Measurements from ENCODE around the gene ME1.

The ME1 gene

GRCh38 chr6:83190626-83191025, 240.2 kb downstream of the ME1 start:
- FAIRE-seq (no peak), DNase-seq (ENCODE audit: insufficient read length, low spot score) (no peak)
- TF ChIP-seq POLR2A (IDR thresholded peaks at IDR 0.05; ENCODE audit: low read depth, low read length): no peak

GRCh38 chr6:83188501-83188900, 242.3 kb downstream of the ME1 start:
- DNase-seq (ENCODE audit: insufficient read length, low spot score) (no peak), FAIRE-seq (no peak)
- no peak for TF ChIP-seq POLR2A (IDR thresholded peaks at IDR 0.05; ENCODE audit: low read depth, low read length)

GRCh38 chr6:83185096-83185495, 245.8 kb downstream of the ME1 start:
- no peak for TF ChIP-seq POLR2A (IDR thresholded peaks at IDR 0.05; ENCODE audit: low read depth, low read length)
- peak; percentile 71 for FAIRE-seq
- DNase-seq (ENCODE audit: insufficient read length, low spot score): no peak

- DNase-seq (ENCODE audit: insufficient read length, low spot score): peak; percentile 32
- TF ChIP-seq POLR2A (IDR thresholded peaks at IDR 0.05; ENCODE audit: low read depth, low read length): no peak
- FAIRE-seq: peak; percentile 95
Measured at GRCh38 chr6:83183082-83183828, 247.6 kb downstream of the ME1 start.

GRCh38 chr6:83182114-83182513, 248.7 kb downstream of the ME1 start:
- DNase-seq (ENCODE audit: insufficient read length, low spot score) (no peak), FAIRE-seq (no peak)

GRCh38 chr6:83180426-83180950, 250.4 kb downstream of the ME1 start:
- DNase-seq (ENCODE audit: insufficient read length, low spot score): no peak

More at GRCh38 chr6:83182114-83182513, 248.7 kb downstream of the ME1 start:
- no peak for TF ChIP-seq POLR2A (IDR thresholded peaks at IDR 0.05; ENCODE audit: low read depth, low read length)

GRCh38 chr6:83176246-83176645, 254.6 kb downstream of the ME1 start:
- TF ChIP-seq POLR2A (IDR thresholded peaks at IDR 0.05; ENCODE audit: low read depth, low read length): no peak
- DNase-seq (ENCODE audit: insufficient read length, low spot score): no peak
- no peak for FAIRE-seq

More at GRCh38 chr6:83180426-83180950, 250.4 kb downstream of the ME1 start:
- no peak for TF ChIP-seq POLR2A (IDR thresholded peaks at IDR 0.05; ENCODE audit: low read depth, low read length)
- no peak for FAIRE-seq

- DNase-seq (ENCODE audit: insufficient read length, low spot score) (no peak), FAIRE-seq (no peak)
- TF ChIP-seq POLR2A (IDR thresholded peaks at IDR 0.05; ENCODE audit: low read depth, low read length): no peak
Measured at GRCh38 chr6:83169511-83169910, 261.3 kb downstream of the ME1 start.

- DNase-seq (ENCODE audit: insufficient read length, low spot score): no peak
- no peak for TF ChIP-seq POLR2A (IDR thresholded peaks at IDR 0.05; ENCODE audit: low read depth, low read length)
- FAIRE-seq: no peak
Measured at GRCh38 chr6:83169106-83169505, 261.7 kb downstream of the ME1 start.

GRCh38 chr6:83168556-83168955, 262.3 kb downstream of the ME1 start:
- DNase-seq (ENCODE audit: insufficient read length, low spot score) (no peak), FAIRE-seq (no peak)
- TF ChIP-seq POLR2A (IDR thresholded peaks at IDR 0.05; ENCODE audit: low read depth, low read length): no peak

- no peak for TF ChIP-seq POLR2A (IDR thresholded peaks at IDR 0.05; ENCODE audit: low read depth, low read length)
- DNase-seq (ENCODE audit: insufficient read length, low spot score) (no peak), FAIRE-seq (no peak)
Measured at GRCh38 chr6:83167726-83168278, 263.0 kb downstream of the ME1 start.
